Ascending aorta (tissue), 2 donors: ENCODE measurements around the gene SULT1B1. TPM values are rescaled to one million over a fixed set of nuclear protein-coding genes. Genes with fewer than 3 reads are reported as not detected.

Source experiments
- DNase-seq, 2 donors: peaks; one replicate each; pipeline ENCODE4 v3.0.0-alpha.2; 2019; ENCODE audit warnings: low spot score in 2 of 2
- H3K27ac ChIP-seq, 2 donors: fragments of 200-600 bp; sonication (generic); one replicate each; pipeline ENCODE4 v1.5.1; 2016 to 2017; ENCODE audit warnings: mild to moderate bottlenecking in 1 of 2
- H3K27me3 ChIP-seq: fragments of 200-600 bp; sonication (generic); one replicate; pipeline ENCODE4 v1.5.1; 2017
- H3K36me3 ChIP-seq, 2 donors: fragments of 200-600 bp; sonication (generic); one replicate each; pipeline ENCODE4 v1.5.1; 2016
- H3K4me1 ChIP-seq, 2 donors: fragments of 200-600 bp; sonication (generic); one replicate each; pipeline ENCODE4 v1.5.1; 2016 to 2017; ENCODE audit warnings: mild to moderate bottlenecking in 1 of 2
- H3K4me3 ChIP-seq, 2 donors: fragments of 200-600 bp; sonication (generic); one replicate each; pipeline ENCODE4 v1.5.1; 2016 to 2017; ENCODE audit warnings: mild to moderate bottlenecking in 1 of 2
- H3K9me3 ChIP-seq, 2 donors: fragments of 200-600 bp; sonication (generic); one replicate each; pipeline ENCODE4 v1.5.1; 2016
- intact Hi-C: fragments of 100-400 bp; cut with DNase I; formaldehyde crosslinking; loops from one replicate; pipeline ENCODE4 v1.15.1; 2023
- total RNA-seq: library from RNA; depleted of rRNA; stranded (reverse); fragments of >200 nt; gene quantifications from one replicate; pipeline ENCODE4 v1.1.0, GENCODE V29; 2016
- TF ChIP-seq, protein P1 (sequence below), 3 experiments: fragments of 200-600 bp in 2 of 3; fragments of 450-650 bp in 1 of 3; sonication (generic) in 2 of 3; IDR thresholded peaks; one replicate each; pipeline ENCODE4 v1.5.1; 2016 to 2019; ENCODE audit warnings: antibody characterized with exemption in 3 of 3, mild to moderate bottlenecking in 1 of 3, moderate library complexity in 1 of 3

SULT1B1 gene
- total RNA-seq, 1 donor from 2014 or later: 0.96 TPM

DNA sequence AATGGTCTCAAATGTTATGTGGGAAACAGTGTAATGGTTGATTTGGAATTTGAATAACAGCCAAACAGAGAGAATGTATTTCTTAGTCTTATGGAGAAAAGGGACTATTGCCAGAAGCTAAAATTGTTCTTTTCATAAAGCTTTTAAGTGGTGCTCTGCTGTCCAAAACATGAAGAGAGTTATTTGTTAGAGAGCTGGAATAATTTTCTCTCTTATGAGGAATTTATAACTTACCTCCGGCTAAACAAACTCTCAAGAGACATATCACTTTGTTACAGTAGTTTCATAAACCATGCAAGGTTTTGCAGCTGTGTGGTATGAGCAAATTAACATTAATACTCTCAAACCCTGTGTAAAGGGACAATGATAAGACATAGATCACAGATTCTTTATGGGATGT lies 28.6 kb downstream of the SULT1B1 start:
- H3K4me3 ChIP-seq: no peak overlapping the region
- no peak overlapping the region for H3K27ac ChIP-seq
- no peaks in the 10 kb centered on the region for H3K27me3 ChIP-seq
- H3K4me1 ChIP-seq: no peaks in the 10 kb centered on the region
- DNase-seq: no peak
- intact Hi-C loops: no loop called here
- TF ChIP-seq, protein P1, sequence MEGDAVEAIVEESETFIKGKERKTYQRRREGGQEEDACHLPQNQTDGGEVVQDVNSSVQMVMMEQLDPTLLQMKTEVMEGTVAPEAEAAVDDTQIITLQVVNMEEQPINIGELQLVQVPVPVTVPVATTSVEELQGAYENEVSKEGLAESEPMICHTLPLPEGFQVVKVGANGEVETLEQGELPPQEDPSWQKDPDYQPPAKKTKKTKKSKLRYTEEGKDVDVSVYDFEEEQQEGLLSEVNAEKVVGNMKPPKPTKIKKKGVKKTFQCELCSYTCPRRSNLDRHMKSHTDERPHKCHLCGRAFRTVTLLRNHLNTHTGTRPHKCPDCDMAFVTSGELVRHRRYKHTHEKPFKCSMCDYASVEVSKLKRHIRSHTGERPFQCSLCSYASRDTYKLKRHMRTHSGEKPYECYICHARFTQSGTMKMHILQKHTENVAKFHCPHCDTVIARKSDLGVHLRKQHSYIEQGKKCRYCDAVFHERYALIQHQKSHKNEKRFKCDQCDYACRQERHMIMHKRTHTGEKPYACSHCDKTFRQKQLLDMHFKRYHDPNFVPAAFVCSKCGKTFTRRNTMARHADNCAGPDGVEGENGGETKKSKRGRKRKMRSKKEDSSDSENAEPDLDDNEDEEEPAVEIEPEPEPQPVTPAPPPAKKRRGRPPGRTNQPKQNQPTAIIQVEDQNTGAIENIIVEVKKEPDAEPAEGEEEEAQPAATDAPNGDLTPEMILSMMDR (IDR thresholded peaks at IDR 0.05): no peak
- H3K9me3 ChIP-seq: no peaks in the 10 kb centered on the region
- H3K36me3 ChIP-seq: no peaks in the 10 kb centered on the region

DNA sequence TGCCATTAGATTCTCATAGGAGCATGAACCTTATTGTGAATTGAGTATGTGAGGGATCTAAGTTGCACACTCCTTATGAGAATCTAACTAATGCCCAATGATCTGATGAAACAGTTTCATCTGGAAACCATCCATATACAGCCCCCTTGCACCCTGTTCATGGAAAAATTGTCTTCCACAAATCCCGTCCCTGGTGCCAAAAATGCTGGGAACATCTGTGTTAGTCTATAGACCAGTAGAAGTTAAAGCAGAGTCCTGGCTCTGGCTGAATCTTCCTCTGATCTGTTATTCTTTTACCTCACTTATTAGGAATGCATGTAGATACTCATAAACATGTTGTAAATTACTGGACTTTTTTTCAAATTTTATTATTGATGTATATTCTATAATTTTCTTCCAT lies 29.2 kb downstream of the SULT1B1 start:
- Histone ChIP-seq H3K36me3 (no peaks in the 10 kb centered on the region), H3K27ac (no peak overlapping the region), H3K4me1 (no peaks in the 10 kb centered on the region), H3K4me3 (no peak overlapping the region), H3K27me3 (no peaks in the 10 kb centered on the region), H3K9me3 (no peaks in the 10 kb centered on the region)
- no peak for DNase-seq
- intact Hi-C loops: no loop called here
- TF ChIP-seq, protein P1 (IDR thresholded peaks at IDR 0.05): no peak

DNA sequence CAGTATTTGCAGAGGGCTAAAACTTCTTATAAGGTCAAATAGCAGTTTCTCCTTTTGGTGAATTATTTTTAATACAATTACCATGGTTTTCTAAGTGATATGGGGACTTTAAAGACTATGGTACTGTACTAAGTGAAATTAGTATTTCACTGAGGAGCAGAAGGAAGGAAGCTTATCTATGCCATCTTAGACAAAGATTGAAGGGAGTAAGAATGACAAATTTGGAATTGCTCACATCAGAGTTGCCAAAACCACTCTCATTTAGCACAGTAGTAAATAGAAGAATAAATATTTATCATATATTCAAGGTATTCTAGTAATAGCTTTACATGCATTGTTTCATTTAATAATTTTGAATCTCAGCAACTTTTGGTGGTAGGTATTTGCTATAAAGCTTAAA lies 30.4 kb downstream of the SULT1B1 start:
- no peak overlapping the region for H3K27ac ChIP-seq
- no peak for DNase-seq
- no peaks in the 10 kb centered on the region for H3K27me3 ChIP-seq
- intact Hi-C loops: no loop called here
- H3K4me3 ChIP-seq: no peak overlapping the region
- H3K36me3 ChIP-seq: no peaks in the 10 kb centered on the region
- TF ChIP-seq, protein P1 (IDR thresholded peaks at IDR 0.05): no peak
- H3K4me1 ChIP-seq: no peaks in the 10 kb centered on the region
- H3K9me3 ChIP-seq: no peaks in the 10 kb centered on the region

DNA sequence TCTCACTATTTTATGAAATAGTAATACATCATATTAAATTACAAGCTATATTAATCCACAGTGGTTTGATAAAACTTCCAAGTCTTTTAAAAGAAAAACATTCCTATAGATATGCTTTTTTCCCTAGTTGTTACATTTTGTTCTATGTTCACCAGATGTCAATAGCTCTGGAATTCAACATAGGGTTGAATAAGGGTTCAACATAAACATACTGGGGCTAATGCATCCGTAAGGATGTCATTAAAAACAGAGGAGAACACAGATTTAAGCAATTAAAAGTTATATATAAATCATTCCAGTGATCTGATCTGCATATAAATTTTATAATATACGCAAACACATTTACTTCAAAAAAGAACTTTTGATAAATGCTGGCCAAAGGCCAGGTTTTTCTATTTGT lies 32.5 kb downstream of the SULT1B1 start:
- H3K36me3 ChIP-seq: no peaks in the 10 kb centered on the region
- H3K27me3 ChIP-seq: no peaks in the 10 kb centered on the region
- DNase-seq: no peak
- H3K9me3 ChIP-seq: no peaks in the 10 kb centered on the region
- H3K27ac ChIP-seq: no peak overlapping the region
- TF ChIP-seq, protein P1 (IDR thresholded peaks at IDR 0.05): no peak
- intact Hi-C loops: no loop called here
- no peak overlapping the region for H3K4me3 ChIP-seq
- H3K4me1 ChIP-seq: no peaks in the 10 kb centered on the region

DNA sequence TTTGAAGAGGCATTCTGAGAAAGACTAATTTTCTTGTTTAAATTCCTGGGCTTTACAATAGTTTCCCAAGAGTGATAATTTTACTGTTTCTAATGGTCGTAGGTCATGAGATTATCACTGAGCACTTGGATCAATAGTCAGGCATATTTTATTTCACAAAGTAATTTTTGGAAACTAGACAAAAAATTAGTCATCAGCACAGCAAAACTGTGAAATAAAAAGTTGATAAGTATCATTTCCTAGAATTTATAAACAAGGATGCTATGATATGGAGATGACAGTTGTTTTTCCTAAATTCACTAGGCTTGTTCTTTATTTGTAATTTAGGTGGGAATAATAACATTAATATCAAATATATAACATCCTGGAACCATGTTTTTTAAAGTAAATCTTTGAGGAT lies 33.0 kb downstream of the SULT1B1 start:
- TF ChIP-seq, protein P1 (IDR thresholded peaks at IDR 0.05): no peak
- H3K27me3 ChIP-seq: no peaks in the 10 kb centered on the region
- DNase-seq: no peak
- no peaks in the 10 kb centered on the region for H3K9me3 ChIP-seq
- no peak overlapping the region for H3K27ac ChIP-seq
- intact Hi-C loops: no loop called here
- H3K4me3 ChIP-seq: no peak overlapping the region
- H3K36me3 ChIP-seq: no peaks in the 10 kb centered on the region
- H3K4me1 ChIP-seq: no peaks in the 10 kb centered on the region

DNA sequence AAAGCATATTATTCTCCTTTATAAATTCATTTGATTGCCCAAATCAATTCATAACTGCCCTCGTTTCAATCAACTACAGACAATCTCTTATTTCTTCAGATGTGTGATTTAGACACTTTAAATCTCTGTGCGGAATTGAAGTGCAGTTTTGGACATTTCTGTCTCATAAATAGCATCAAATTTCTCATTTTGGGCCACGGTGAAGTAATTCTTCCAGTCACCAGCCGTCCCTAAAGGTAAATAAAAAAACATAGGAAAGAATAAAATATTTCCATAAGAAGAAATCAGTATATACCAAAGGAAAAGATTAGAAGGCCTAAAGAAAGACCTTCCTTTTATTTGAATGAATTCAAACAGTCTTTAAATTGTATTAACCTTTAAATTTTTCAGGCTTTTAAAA lies 33.4 kb downstream of the SULT1B1 start:
- Histone ChIP-seq H3K36me3 (no peaks in the 10 kb centered on the region), H3K27ac (no peak overlapping the region), H3K9me3 (no peaks in the 10 kb centered on the region), H3K4me1 (no peaks in the 10 kb centered on the region), H3K27me3 (no peaks in the 10 kb centered on the region), H3K4me3 (no peak overlapping the region)
- TF ChIP-seq, protein P1 (IDR thresholded peaks at IDR 0.05): no peak
- no peak for DNase-seq
- intact Hi-C loops: no loop called here
